HG02870 (cell line): ENCODE results near the gene UBR1.
"Not testable (repeated sequence)": the region's sequence is repeated elsewhere in the genome, so short reads cannot be mapped to it uniquely, and the experiment has no call there.

ENCODE experiments used
- ATAC-seq: cut with Tn5 transposase; IDR thresholded peaks from one replicate; pipeline ENCODE4 v1.9.1; 2021; ENCODE audit warnings: mild to moderate bottlenecking, moderate library complexity; ENCODE audit not compliant: unreplicated experiment

The UBR1 gene

DNA sequence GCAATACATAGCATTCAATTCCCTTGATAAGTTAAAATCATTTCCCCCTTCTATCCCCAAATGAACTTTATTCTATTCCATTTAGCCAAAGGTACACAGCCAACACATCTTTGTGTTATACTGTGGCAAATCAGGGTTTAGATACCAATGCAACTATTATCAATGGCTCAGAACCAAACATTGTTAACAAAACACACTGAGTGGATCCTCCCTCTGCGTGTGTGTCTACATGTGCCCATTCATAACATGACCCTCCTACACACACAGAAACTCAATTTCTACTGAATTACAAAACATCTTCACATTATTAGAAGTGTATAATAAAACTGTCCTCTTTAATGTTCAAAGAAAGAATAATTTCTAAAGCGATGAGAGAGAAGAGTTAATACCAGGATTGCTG lies 186.5 kb downstream of the UBR1 start:
- ATAC-seq: no peak

GRCh38 chr15:42918047-42918446 lies 187.8 kb downstream of the UBR1 start:
- ATAC-seq: no peak

DNA sequence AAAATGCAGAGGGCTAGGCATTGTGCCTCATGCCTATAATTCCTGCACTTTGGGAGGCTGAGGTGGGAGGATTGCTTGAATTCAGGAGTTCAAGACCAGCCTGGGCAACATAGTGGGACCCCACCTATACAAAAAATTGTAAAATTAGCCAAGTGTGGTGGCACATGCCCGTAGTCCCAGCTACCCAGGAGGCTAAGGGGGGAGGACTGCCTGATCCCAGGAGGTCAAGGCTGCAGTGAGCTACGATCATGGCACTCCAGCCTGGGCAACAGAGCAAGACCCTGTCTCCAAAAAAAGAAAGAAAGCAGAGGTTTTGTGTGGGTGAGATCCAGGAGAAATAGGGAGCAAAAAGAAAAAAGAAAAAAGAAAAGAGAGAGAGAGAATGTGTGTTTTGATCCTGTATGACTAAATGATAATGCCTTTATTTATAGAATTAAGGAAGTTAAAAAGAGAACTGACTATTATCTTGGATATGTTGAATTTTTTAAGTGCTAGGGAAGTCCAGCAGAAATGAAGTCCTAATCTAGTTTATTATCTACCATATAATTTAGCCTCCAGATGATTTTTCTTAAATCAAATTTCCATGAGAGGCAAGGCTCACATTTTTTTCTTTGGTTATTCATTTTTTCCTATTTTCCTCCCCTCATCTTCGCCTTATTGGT lies 190.1 kb downstream of the UBR1 start:
- ATAC-seq: no peak

GRCh38 chr15:42914728-42915497 lies 190.9 kb downstream of the UBR1 start:
- ATAC-seq: no peak

- ATAC-seq: no peak
Measured at GRCh38 chr15:42911058-42911592, 194.7 kb downstream of the UBR1 start.

- no peak for ATAC-seq
Measured at GRCh38 chr15:42908538-42908937, 197.3 kb downstream of the UBR1 start.

DNA sequence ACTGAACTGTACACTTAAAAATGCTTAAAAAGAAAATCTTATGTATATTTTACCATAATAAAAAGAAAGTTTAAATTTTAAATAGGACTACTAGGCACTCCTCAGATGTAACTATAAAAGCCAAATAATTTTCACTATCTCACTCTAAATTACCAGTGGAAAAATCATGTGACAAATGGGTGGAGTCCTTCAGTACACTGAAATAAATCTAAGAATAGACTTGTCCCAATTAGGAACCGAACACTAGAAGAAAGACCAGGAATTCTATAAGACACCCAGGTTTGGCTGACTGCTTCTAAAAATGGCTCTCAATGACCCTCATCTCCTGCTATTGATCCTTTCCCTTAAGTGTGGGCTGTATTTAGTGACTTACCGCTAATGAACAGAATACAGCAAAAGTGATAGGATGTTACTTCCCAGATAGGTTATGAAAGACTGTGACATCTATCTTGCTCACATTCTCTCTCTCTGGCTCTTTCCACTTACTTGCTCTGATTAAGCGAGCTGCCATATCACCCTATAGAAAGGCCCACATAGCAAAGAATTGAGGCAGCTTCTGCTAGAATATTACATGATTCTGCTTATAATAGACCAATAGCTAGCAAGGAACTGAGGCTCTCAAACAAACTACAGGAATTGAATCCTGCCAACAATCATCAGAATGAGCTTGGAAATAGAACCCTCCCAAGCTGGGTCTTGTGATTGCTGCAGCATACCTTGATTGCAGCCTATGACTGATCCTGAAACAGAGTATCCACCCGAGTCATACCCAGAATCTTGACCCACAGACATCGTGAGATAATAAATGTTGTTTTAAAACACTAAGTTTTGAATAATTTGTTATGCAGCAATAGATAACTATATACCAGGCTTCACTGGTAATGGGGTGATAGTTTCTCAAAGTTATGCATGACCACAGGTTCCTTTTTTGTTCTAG lies 202.2 kb downstream of the UBR1 start:
- no peak for ATAC-seq

DNA sequence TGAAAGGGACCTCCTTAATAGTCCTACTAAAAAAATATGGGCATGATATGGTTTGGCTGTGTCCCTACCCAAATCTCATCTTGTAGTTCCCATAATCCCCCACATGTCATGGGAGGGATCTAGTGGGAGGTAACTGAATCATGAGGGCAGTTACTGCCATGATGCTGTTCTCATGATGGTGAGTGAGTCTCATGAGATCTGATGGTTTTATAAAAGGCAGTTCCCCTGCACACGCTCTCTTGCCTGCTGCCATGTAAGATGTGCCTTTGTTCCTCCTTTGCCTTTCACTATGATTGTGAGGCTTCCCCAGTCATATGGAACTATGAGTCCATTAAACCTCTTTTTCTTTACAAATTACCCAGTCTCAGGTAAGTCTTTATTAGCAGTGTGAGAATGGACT lies 211.9 kb downstream of the UBR1 start:
- not testable (repeated sequence) for ATAC-seq
